ENCODE data around the gene CYP26B1. TPM values are rescaled to one million over a fixed set of nuclear protein-coding genes. Genes with fewer than 3 reads are reported as not detected.

Gene CYP26B1
- total and polyA plus RNA-seq, 4 donors: 0.47 to 1.8 (median 0.65) TPM

- Histone ChIP-seq H3K4me1 (ENCODE audit: control insufficient read depth in 4 of 4, insufficient read depth in 4 of 4, low read length in 3 of 4) (peaks cover 0 to 3% (median 0%) of the 10 kb centered on the region in 4 donors), H3K27ac (ENCODE audit: low read depth in 1 of 2, low read length in 2 of 2) (no peak overlapping the region), H3K27me3 (ENCODE audit: control insufficient read depth in 4 of 4, insufficient read depth in 4 of 4, low read length in 3 of 4) (no peaks in the 10 kb centered on the region), H3K4me3 (ENCODE audit: low read depth in 1 of 3, low read length in 3 of 3) (no peak overlapping the region), H3K9me3 (ENCODE audit: control insufficient read depth in 4 of 4, low read length in 3 of 4) (no peaks in the 10 kb centered on the region), H3K9ac (ENCODE audit: low read depth in 1 of 2, low read length in 2 of 2) (no peak overlapping the region), H3K36me3 (ENCODE audit: control insufficient read depth in 4 of 4, insufficient read depth in 3 of 4, low read depth in 1 of 4, low read length in 3 of 4) (peaks cover 0 to 5% (median 2%) of the 10 kb centered on the region in 4 donors)
- no peak for TF ChIP-seq EGR1 (IDR thresholded peaks at IDR 0.05; ENCODE audit: low read depth in 2 of 2)
- no peak for TF ChIP-seq HNF4A (conservative IDR thresholded peaks at IDR 0.05)
- TF ChIP-seq YY1 (IDR thresholded peaks at IDR 0.05): no peak
- no peak for DNase-seq (ENCODE audit: low spot score)
Observed at GRCh38 chr2:72183016-72183415, 35.4 kb upstream of the CYP26B1 start.

- Histone ChIP-seq H3K36me3 (ENCODE audit: control insufficient read depth in 4 of 4, insufficient read depth in 3 of 4, low read depth in 1 of 4, low read length in 3 of 4) (peaks cover 0 to 7% (median 2%) of the 10 kb centered on the region in 4 donors), H3K9ac (ENCODE audit: low read depth in 1 of 2, low read length in 2 of 2) (no peak overlapping the region), H3K27me3 (ENCODE audit: control insufficient read depth in 4 of 4, insufficient read depth in 4 of 4, low read length in 3 of 4) (no peaks in the 10 kb centered on the region), H3K4me3 (ENCODE audit: low read depth in 1 of 3, low read length in 3 of 3) (no peak overlapping the region), H3K27ac (ENCODE audit: low read depth in 1 of 2, low read length in 2 of 2) (no peak overlapping the region), H3K9me3 (ENCODE audit: control insufficient read depth in 4 of 4, low read length in 3 of 4) (no peaks in the 10 kb centered on the region), H3K4me1 (ENCODE audit: control insufficient read depth in 4 of 4, insufficient read depth in 4 of 4, low read length in 3 of 4) (peaks cover 0 to 3% (median 0%) of the 10 kb centered on the region in 4 donors)
- no peak for TF ChIP-seq ATF3 (IDR thresholded peaks at IDR 0.05)
- no peak for TF ChIP-seq TAF1 (conservative IDR thresholded peaks at IDR 0.05)
- no peak for TF ChIP-seq YY1 (IDR thresholded peaks at IDR 0.05)
- TF ChIP-seq JUND (IDR thresholded peaks at IDR 0.05): no peak
- TF ChIP-seq GABPA (IDR thresholded peaks at IDR 0.05 in 1 of 2, conservative IDR thresholded peaks at IDR 0.05 in 1 of 2): no peak
- no peak for TF ChIP-seq HNF4A (conservative IDR thresholded peaks at IDR 0.05)
- TF ChIP-seq RXRA (IDR thresholded peaks at IDR 0.05): no peak
- no peak for TF ChIP-seq NR2F2 (IDR thresholded peaks at IDR 0.05)
- TF ChIP-seq SP1 (IDR thresholded peaks at IDR 0.05): no peak
- WGBS: 70% methylated on average over 4 of the region's 4 CpGs
- no peak for DNase-seq (ENCODE audit: low spot score)
Observed at GRCh38 chr2:72182547-72182946, 34.9 kb upstream of the CYP26B1 start.

- Histone ChIP-seq H3K9me3 (ENCODE audit: control insufficient read depth in 4 of 4, low read length in 3 of 4) (no peaks in the 10 kb centered on the region), H3K27me3 (ENCODE audit: control insufficient read depth in 4 of 4, insufficient read depth in 4 of 4, low read length in 3 of 4) (no peaks in the 10 kb centered on the region), H3K4me1 (ENCODE audit: control insufficient read depth in 4 of 4, insufficient read depth in 4 of 4, low read length in 3 of 4) (peaks cover 0 to 3% (median 0%) of the 10 kb centered on the region in 4 donors), H3K36me3 (ENCODE audit: control insufficient read depth in 4 of 4, insufficient read depth in 3 of 4, low read depth in 1 of 4, low read length in 3 of 4) (peaks cover 0 to 11% (median 4%) of the 10 kb centered on the region in 4 donors), H3K9ac (ENCODE audit: low read depth in 1 of 2, low read length in 2 of 2) (no peak overlapping the region), H3K27ac (ENCODE audit: low read depth in 1 of 2, low read length in 2 of 2) (no peak overlapping the region), H3K4me3 (ENCODE audit: low read depth in 1 of 3, low read length in 3 of 3) (no peak overlapping the region)
- no peak for TF ChIP-seq RXRA (IDR thresholded peaks at IDR 0.05)
- no peak for TF ChIP-seq YY1 (IDR thresholded peaks at IDR 0.05)
- no peak for TF ChIP-seq TAF1 (conservative IDR thresholded peaks at IDR 0.05)
- no peak for TF ChIP-seq ATF3 (IDR thresholded peaks at IDR 0.05)
- TF ChIP-seq REST (IDR thresholded peaks at IDR 0.05): no peak
- no peak for TF ChIP-seq SP1 (IDR thresholded peaks at IDR 0.05)
- no peak for TF ChIP-seq ZBTB33 (IDR thresholded peaks at IDR 0.05)
- no peak for TF ChIP-seq EGR1 (IDR thresholded peaks at IDR 0.05; ENCODE audit: low read depth in 2 of 2)
- TF ChIP-seq HNF4A (conservative IDR thresholded peaks at IDR 0.05): no peak
- TF ChIP-seq FOXA2 (IDR thresholded peaks at IDR 0.05): no peak
- no peak for TF ChIP-seq GABPA (IDR thresholded peaks at IDR 0.05 in 1 of 2, conservative IDR thresholded peaks at IDR 0.05 in 1 of 2)
- no peak for TF ChIP-seq FOXA1 (IDR thresholded peaks at IDR 0.05)
- TF ChIP-seq JUND (IDR thresholded peaks at IDR 0.05): no peak
- TF ChIP-seq CTCF (IDR thresholded peaks at IDR 0.05; ENCODE audit: low read depth, low read length, missing input control): no peak
- no peak for TF ChIP-seq RAD21 (IDR thresholded peaks at IDR 0.05)
- DNase-seq (ENCODE audit: low spot score): no peak
- WGBS: 98% methylated on average over 2 of the region's 2 CpGs
Observed at GRCh38 chr2:72181616-72182015, 34.0 kb upstream of the CYP26B1 start.

Measured in liver (tissue), 9 donors.